ENCODE data around the gene AACS.

- TF ChIP-seq CTCF (IDR thresholded peaks at IDR 0.05) (no peak), EZH2 (IDR thresholded peaks at IDR 0.05) (no peak), EZH2phosphoT487 (IDR thresholded peaks at IDR 0.05) (no peak)
Observed at GRCh38 chr12:125028106-125028505, 37.1 kb upstream of the AACS start.

Measured in neural progenitor cell (in vitro differentiated cells).